Right lobe of liver (tissue), 6 donors: ENCODE data around the gene C17orf100. TPM values are rescaled to one million over a fixed set of nuclear protein-coding genes. Genes with fewer than 3 reads are reported as not detected.

ENCODE experiments used
- ATAC-seq, 4 donors: fragments of 200-7000 bp; cut with Tn5 transposase; one replicate each; pipeline ENCODE4 v1.9.1; 2020; ENCODE audit warnings: mild to moderate bottlenecking in 4 of 4, moderate library complexity in 4 of 4
- DNase-seq, 3 donors: peaks; one replicate each; pipeline ENCODE4 v3.0.0-alpha.2; 2020
- H3K27ac ChIP-seq, 3 donors: fragments of 200-600 bp; one replicate each; pipeline ENCODE4 v1.8.0; 2022
- H3K27me3 ChIP-seq, 2 donors: fragments of 200-600 bp; one replicate each; pipeline ENCODE4 v1.8.0; 2022
- H3K36me3 ChIP-seq, 4 donors: fragments of 200-600 bp; sonication (generic) in 1 of 4; one replicate each; pipeline versions ENCODE4 v1.5.1 to v1.8.0; 2017 to 2022; ENCODE audit warnings: control low read depth in 1 of 4
- H3K4me1 ChIP-seq, 4 donors: fragments of 200-600 bp; sonication (generic) in 1 of 4; one replicate each; pipeline versions ENCODE4 v1.5.1 to v1.8.0; 2017 to 2022; ENCODE audit warnings: control low read depth in 1 of 4
- H3K4me3 ChIP-seq, 3 donors: fragments of 200-600 bp; one replicate each; pipeline ENCODE4 v1.8.0; 2022
- H3K9me3 ChIP-seq, 4 donors: fragments of 200-600 bp; sonication (generic) in 1 of 4; one replicate each; pipeline versions ENCODE4 v1.5.1 to v1.8.0; 2017 to 2022; ENCODE audit warnings: control low read depth in 1 of 4
- CTCF ChIP-seq, 4 donors: fragments of 200-600 bp in 3 of 4; fragments of 450-650 bp in 1 of 4; IDR thresholded peaks; one replicate each; pipeline versions ENCODE4 v1.5.1 to v1.8.0; 2016 to 2022; ENCODE audit warnings: antibody characterized with exemption in 4 of 4, mild to moderate bottlenecking in 2 of 4
- POLR2A ChIP-seq: fragments of 450-650 bp; IDR thresholded peaks from one replicate; pipeline ENCODE4 v1.6.1; 2017; ENCODE audit warnings: antibody characterized with exemption, mild to moderate bottlenecking
- WGBS: methylation state at CpG from one replicate; pipeline ENCODE4 v1.1.6; 2018; ENCODE audit warnings: low coverage, low lambda C conversion rate; ENCODE audit not compliant: insufficient coverage; ENCODE audit errors: missing lambda C conversion rate; 5-methylcytosine and 5-hydroxymethylcytosine counted together
- intact Hi-C, 2 donors: fragments of 100-400 bp; cut with DNase I; formaldehyde crosslinking; loops; one replicate each; pipeline versions ENCODE4 v1.11.2 to v1.14.1; 2022
- total RNA-seq, 6 experiments: library from RNA; depleted of rRNA in 2 of 6; stranded (reverse); fragments of >200 nt in 2 of 6; fragmentation: NEBNext Ultra II Directional in 3 of 6; extraction: Animal tissue kit (Norgen Biotek cat#: 25700) in 3 of 6; gene quantifications; one replicate each; pipeline versions ENCODE4 v1.1.0 to v1.2.4, GENCODE V29; 2016 to 2023
- donor health status: DM: no; HTN: yes; CAD: no.
- donor health status: DM: no; HTN: no; CAD: no.
- donor health status: DM: no; HTN: no; CAD: no.
- donor health status: DM: no; HTN: yes; CAD: no.
- donor health status: DM: no; HTN: yes; CAD: no.

The C17orf100 gene
- total RNA-seq, 6 experiments from 2014 or later = 1.2 to 4.0 (median 1.9) TPM

DNA sequence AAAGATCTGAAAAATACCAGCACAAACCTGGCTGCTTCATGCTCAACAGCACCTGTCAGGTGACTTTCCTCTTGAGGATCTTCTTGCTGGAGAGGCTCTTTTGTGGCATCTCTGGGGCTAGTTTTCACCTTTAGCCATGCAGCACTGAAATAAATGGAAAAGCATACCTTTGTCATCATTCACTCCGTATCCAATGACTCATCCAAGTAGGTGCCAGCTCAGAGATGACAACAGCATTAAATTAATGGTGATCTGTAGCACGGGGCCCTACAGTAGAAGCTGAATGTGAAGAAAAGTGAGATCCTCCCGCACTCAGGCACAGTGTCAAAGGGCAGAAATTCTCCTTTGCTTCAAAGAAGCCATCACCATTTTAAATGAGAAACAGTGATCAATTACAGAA is 43.2 kb upstream of the C17orf100 start:
- Histone ChIP-seq H3K36me3 (peaks cover 0 to 23% (median 12%) of the 10 kb centered on the region in 4 donors), H3K4me1 (no peaks in the 10 kb centered on the region), H3K27ac (no peak overlapping the region), H3K9me3 (no peaks in the 10 kb centered on the region), H3K27me3 (no peaks in the 10 kb centered on the region), H3K4me3 (no peak overlapping the region)
- ATAC-seq (no peak), DNase-seq (no peak)
- intact Hi-C loops = no loop called here
- 100% methylated on average over 3 of the region's 3 CpGs for WGBS
- TF ChIP-seq POLR2A (no peak), CTCF (IDR thresholded peaks at IDR 0.05) (no peak)

- no peaks in the 10 kb centered on the region for H3K9me3 ChIP-seq
- no peak for DNase-seq
- TF ChIP-seq CTCF (IDR thresholded peaks at IDR 0.05) (no peak), POLR2A (no peak)
- peaks cover 0 to 23% (median 12%) of the 10 kb centered on the region in 4 donors for H3K36me3 ChIP-seq
- intact Hi-C loops = no loop called here
- no peak for ATAC-seq
- H3K4me3 ChIP-seq = no peak overlapping the region
- H3K27me3 ChIP-seq = no peaks in the 10 kb centered on the region
- H3K27ac ChIP-seq = no peak overlapping the region
- no peaks in the 10 kb centered on the region for H3K4me1 ChIP-seq
- WGBS = 99% methylated on average over 5 of the region's 5 CpGs
Measured at GRCh38 chr17:6610011-6610410, 41.6 kb upstream of the C17orf100 start.

DNA sequence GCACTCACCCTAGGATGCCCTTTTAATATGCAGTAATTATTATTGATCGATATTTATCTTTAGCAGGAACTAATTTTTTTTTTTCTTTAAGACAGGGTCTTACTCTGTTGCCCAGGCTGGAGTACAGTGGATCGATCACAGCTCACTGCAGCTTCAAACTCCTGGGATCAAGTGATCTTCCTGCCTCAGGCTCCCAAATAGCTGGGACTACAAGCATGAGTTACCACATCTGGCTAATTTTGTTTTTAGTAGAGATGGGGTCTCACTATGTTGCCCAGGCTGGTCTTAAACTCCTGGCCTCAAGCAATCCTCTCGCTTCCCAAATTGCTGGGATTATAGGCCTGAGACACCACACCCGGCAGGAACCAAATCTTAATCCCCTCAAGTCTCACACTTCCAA is 40.3 kb upstream of the C17orf100 start:
- H3K27me3 ChIP-seq = no peaks in the 10 kb centered on the region
- DNase-seq = no peak
- no peak for TF ChIP-seq POLR2A
- TF ChIP-seq CTCF (IDR thresholded peaks at IDR 0.05) = no peak
- H3K4me3 ChIP-seq = no peak overlapping the region
- H3K4me1 ChIP-seq = no peaks in the 10 kb centered on the region
- peaks cover 0 to 23% (median 13%) of the 10 kb centered on the region in 4 donors for H3K36me3 ChIP-seq
- ATAC-seq = no peak
- H3K27ac ChIP-seq = no peak overlapping the region
- intact Hi-C loops = no loop called here
- H3K9me3 ChIP-seq = no peaks in the 10 kb centered on the region
- 85% methylated on average over 4 of the region's 4 CpGs for WGBS

- TF ChIP-seq CTCF (IDR thresholded peaks at IDR 0.05) (no peak), POLR2A (no peak)
- H3K27me3 ChIP-seq = no peaks in the 10 kb centered on the region
- ATAC-seq = no peak
- no peaks in the 10 kb centered on the region for H3K9me3 ChIP-seq
- H3K4me3 ChIP-seq = no peak overlapping the region
- peaks cover 0 to 10% (median 6%) of the 10 kb centered on the region in 4 donors for H3K36me3 ChIP-seq
- H3K4me1 ChIP-seq = no peaks in the 10 kb centered on the region
- no peak for DNase-seq
- WGBS = 82% methylated on average over 3 of the region's 3 CpGs
- intact Hi-C loops = no loop called here
- H3K27ac ChIP-seq = no peak overlapping the region
Measured at GRCh38 chr17:6623941-6624340, 27.6 kb upstream of the C17orf100 start.

DNA sequence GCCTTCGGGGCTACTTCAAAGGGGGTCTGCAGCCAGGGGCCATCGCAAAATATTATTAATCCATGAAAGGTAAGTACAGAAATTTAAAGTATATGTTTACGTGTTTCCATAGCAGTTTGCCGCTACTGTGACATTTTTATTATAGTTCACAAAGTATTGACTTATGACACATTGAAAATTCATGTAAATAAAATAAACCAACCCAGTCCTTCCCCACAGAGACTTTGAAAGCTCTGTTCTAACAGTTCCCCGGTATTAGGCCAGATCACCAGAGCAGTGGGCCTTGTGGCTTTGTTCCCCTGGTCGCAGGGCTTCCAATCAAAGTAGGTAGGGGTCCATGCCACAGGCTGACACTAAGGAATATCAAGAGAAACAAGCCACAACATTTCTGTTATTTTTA is 24.9 kb upstream of the C17orf100 start:
- no peak for ATAC-seq
- intact Hi-C loops = no loop called here

More for the DNA sequence above, 24.9 kb upstream of the C17orf100 start:
- Histone ChIP-seq H3K27ac (no peak overlapping the region), H3K4me1 (no peaks in the 10 kb centered on the region), H3K4me3 (no peak overlapping the region), H3K9me3 (no peaks in the 10 kb centered on the region), H3K36me3 (peaks cover 0 to 13% (median 10%) of the 10 kb centered on the region in 4 donors), H3K27me3 (no peaks in the 10 kb centered on the region)
- 94% methylated on average over 6 of the region's 6 CpGs for WGBS
- no peak for TF ChIP-seq CTCF (IDR thresholded peaks at IDR 0.05)
- TF ChIP-seq POLR2A = no peak
- no peak for DNase-seq
